ENCODE results near the gene SAMD15. TPM values are rescaled to one million over a fixed set of nuclear protein-coding genes. Genes with fewer than 3 reads are reported as not detected.

Gene SAMD15
- total RNA-seq, 4 donors from 2014 or later = 0.64 TPM; not detected in 3

DNA sequence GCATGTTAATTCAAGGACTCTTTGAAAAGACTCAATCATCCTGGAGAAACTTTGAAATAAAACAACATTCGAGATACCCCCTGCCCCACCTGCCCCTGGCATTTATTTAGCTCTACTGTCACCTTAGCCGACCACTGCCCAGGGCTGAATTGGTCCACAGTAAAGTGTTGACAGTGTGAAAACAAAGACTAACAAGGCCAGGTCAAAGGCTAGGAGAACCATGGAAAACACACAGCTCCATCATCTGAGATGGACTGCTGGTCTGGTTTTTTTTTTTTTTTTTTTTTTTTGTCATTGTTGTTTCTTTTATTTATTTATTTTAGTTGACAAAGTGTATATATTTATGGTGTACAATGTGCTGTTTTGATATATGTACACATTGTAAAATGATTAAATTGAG is 30.7 kb upstream of the SAMD15 start:
- TF ChIP-seq POLR2A (IDR thresholded peaks at IDR 0.05) = no peak
- TF ChIP-seq, protein P1, sequence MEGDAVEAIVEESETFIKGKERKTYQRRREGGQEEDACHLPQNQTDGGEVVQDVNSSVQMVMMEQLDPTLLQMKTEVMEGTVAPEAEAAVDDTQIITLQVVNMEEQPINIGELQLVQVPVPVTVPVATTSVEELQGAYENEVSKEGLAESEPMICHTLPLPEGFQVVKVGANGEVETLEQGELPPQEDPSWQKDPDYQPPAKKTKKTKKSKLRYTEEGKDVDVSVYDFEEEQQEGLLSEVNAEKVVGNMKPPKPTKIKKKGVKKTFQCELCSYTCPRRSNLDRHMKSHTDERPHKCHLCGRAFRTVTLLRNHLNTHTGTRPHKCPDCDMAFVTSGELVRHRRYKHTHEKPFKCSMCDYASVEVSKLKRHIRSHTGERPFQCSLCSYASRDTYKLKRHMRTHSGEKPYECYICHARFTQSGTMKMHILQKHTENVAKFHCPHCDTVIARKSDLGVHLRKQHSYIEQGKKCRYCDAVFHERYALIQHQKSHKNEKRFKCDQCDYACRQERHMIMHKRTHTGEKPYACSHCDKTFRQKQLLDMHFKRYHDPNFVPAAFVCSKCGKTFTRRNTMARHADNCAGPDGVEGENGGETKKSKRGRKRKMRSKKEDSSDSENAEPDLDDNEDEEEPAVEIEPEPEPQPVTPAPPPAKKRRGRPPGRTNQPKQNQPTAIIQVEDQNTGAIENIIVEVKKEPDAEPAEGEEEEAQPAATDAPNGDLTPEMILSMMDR (IDR thresholded peaks at IDR 0.05) = no peak
- no peak overlapping the region for H3K4me3 ChIP-seq (ENCODE audit: low read depth, poor library complexity, severe bottlenecking)
- 92 to 98% methylated on average over 2 of the region's 2 CpGs for WGBS, 2 donors
- DNase-seq (ENCODE audit: low spot score in 2 of 2) = no peak
- intact Hi-C loops (cut with DNase I; ENCODE audit: low total_unique reads) = loop anchor here (10.0 kb wide), 1 partner anchor 358 kb away; the partner anchor contains the start of genes ALKBH1 and SLIRP

DNA sequence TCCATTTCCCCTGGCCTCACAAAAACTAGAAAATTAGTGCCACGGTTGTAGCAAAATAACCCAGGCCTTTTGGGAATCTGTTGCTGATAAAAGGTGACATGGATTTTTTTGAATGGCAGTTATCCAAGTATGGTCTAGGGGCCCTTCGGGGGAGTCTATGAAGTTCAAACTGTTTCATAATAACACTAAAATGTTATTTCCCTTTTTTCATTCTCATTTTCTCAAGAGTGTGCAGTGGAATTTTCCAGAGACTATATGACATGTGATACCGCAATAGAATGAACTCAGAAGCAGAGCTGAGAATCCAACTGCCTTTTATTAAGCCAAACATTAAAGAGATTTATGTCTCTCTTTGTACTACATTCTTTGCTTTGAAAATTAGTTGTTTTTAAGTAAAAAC is 29.4 kb upstream of the SAMD15 start:
- WGBS, 2 donors = 55 to 69% methylated on average over 3 of the region's 3 CpGs
- intact Hi-C loops (cut with DNase I; ENCODE audit: low total_unique reads) = loop anchor here (10.0 kb wide), 1 partner anchor 357 kb away; the partner anchor contains the start of genes ALKBH1 and SLIRP
- DNase-seq (ENCODE audit: low spot score in 2 of 2) = no peak
- TF ChIP-seq POLR2A (IDR thresholded peaks at IDR 0.05) = no peak
- TF ChIP-seq, protein P1 (IDR thresholded peaks at IDR 0.05) = no peak
- no peak overlapping the region for H3K4me3 ChIP-seq (ENCODE audit: low read depth, poor library complexity, severe bottlenecking)

DNA sequence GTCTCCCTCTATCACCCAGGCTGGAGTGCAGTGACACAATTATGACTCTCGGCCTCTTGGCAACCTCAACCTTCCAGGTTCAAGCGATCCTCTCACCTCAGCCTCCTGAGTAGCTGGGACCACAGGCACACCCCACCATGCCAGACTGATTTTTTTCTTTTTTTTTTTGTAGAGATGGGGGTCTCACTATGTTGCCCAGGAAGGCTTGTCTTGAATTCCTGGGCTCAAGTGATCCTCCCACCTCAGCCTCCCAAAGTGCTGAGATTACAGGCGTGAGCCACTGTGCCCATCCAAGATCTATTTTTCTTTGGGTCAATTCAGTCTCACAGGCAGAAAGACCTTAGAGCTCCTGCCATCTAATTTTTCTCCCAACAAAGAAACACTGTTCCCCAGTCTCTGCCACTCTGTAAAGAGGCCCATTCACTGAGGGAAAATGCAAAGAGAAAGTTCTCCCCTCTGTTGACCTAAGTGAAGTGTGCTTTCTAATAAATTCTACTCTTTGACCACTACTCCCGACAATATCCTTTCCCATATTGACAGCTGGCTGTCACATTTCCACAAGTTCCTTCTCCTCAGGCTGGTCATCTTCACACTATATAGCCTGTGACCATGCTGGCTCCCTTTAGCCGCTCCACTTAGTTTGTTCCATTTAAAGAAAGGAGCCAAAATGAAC is 23.6 kb upstream of the SAMD15 start:
- 90 to 91% methylated on average over 5 of the region's 5 CpGs for WGBS, 2 donors
- intact Hi-C loops (cut with DNase I; ENCODE audit: low total_unique reads) = no loop called here
- TF ChIP-seq, protein P1 (IDR thresholded peaks at IDR 0.05) = no peak
- no peak for TF ChIP-seq POLR2A (IDR thresholded peaks at IDR 0.05)
- DNase-seq (ENCODE audit: low spot score in 2 of 2) = no peak
- no peak overlapping the region for H3K4me3 ChIP-seq (ENCODE audit: low read depth, poor library complexity, severe bottlenecking)

DNA sequence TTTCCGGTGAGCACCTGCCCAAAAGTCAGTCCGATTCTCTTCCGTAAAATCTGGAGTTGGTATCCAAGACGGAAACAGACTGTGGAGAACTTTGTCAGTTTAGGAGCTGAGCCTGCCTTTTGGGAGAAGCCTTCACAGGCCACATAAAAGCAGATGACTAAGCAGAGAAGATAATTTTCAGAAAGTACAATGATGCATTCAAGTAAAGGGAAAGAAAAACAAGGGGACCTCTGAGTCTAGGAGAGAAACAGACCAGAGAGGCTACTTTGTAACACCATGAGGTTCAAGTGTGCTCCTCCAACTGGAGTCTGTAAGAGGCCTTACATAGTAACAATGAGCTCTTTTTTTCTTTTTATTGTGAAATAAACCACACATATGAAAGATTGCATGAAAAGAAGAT is 21.4 kb upstream of the SAMD15 start:
- no peak for DNase-seq (ENCODE audit: low spot score in 2 of 2)
- intact Hi-C loops (cut with DNase I; ENCODE audit: low total_unique reads) = no loop called here
- no peak overlapping the region for H3K4me3 ChIP-seq (ENCODE audit: low read depth, poor library complexity, severe bottlenecking)
- TF ChIP-seq, protein P1 (IDR thresholded peaks at IDR 0.05) = no peak
- no peak for TF ChIP-seq POLR2A (IDR thresholded peaks at IDR 0.05)
- WGBS, 2 donors = 92 to 98% methylated on average over 4 of the region's 4 CpGs

DNA sequence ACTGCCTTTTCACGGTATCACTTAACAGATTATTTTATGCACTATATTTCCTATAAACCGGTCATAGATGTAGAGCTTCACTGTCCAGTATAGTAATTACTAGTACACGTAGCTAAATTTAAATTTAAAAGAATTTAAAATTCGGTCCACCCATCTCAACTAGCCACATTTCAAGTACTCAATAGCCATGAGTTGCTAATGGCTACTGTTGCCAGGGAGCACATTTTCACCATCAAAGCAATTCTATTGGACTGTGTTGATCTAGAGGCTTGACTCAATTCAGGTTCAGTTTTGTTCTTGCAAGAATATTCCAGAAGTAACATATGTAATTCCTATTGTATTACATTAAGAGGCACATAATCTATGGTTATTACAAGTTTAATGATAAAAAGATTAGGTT is 20.3 kb upstream of the SAMD15 start:
- WGBS, 2 donors = 94 to 97% methylated on average over 4 of the region's 4 CpGs
- intact Hi-C loops (cut with DNase I; ENCODE audit: low total_unique reads) = no loop called here
- H3K4me3 ChIP-seq (ENCODE audit: low read depth, poor library complexity, severe bottlenecking) = no peak overlapping the region
- TF ChIP-seq, protein P1 (IDR thresholded peaks at IDR 0.05) = no peak
- TF ChIP-seq POLR2A (IDR thresholded peaks at IDR 0.05) = no peak
- DNase-seq (ENCODE audit: low spot score in 2 of 2) = no peak

DNA sequence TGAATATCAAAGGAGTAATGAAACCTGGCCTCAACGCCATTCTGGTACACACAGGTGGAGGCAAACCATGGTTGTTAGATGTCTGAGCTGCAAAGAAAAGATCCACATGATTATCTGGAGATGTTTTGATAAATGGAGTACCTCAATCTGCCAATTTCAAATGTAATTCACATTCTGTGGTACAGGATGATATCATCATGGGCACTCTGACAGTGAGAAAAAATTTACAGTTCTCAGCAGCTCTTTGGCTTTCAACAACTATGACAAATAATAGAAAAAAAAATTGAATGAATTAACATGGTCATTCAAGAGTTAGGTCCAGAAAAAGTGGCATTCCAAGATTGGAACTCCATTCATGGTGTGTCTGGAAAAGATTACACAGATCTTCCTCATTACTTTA is 17.6 kb upstream of the SAMD15 start:
- H3K4me3 ChIP-seq (ENCODE audit: low read depth, poor library complexity, severe bottlenecking) = no peak overlapping the region
- 79 to 81% methylated on average over 1 of the region's 1 CpG for WGBS, 2 donors
- intact Hi-C loops (cut with DNase I; ENCODE audit: low total_unique reads) = no loop called here
- DNase-seq (ENCODE audit: low spot score in 2 of 2) = no peak
- no peak for TF ChIP-seq POLR2A (IDR thresholded peaks at IDR 0.05)
- TF ChIP-seq, protein P1 (IDR thresholded peaks at IDR 0.05) = no peak

Measured in lower leg skin (tissue), 4 donors.